Skin of body (tissue), 2 donors: ENCODE results near the gene MS4A4A. TPM values are rescaled to one million over a fixed set of nuclear protein-coding genes. Genes with fewer than 3 reads are reported as not detected.
"Not testable (repeated sequence)": the region's sequence is repeated elsewhere in the genome, so short reads cannot be mapped to it uniquely, and the experiment has no call there.

Source experiments
- DNase-seq: peaks from one replicate; lab custom pipeline; 2025; lab: John Stamatoyannopoulos, UW
- total RNA-seq: library from RNA; depleted of rRNA; stranded (reverse); fragments of >200 nt; gene quantifications from one replicate; pipeline ENCODE4 v1.2.3, GENCODE V29; 2014

Gene MS4A4A
- total RNA-seq, 1 donor from 2014 or later: 13.8 TPM

- not testable (repeated sequence) for DNase-seq
Measured at GRCh38 chr11:60301884-60302283, 21.4 kb downstream of the MS4A4A start.

DNA sequence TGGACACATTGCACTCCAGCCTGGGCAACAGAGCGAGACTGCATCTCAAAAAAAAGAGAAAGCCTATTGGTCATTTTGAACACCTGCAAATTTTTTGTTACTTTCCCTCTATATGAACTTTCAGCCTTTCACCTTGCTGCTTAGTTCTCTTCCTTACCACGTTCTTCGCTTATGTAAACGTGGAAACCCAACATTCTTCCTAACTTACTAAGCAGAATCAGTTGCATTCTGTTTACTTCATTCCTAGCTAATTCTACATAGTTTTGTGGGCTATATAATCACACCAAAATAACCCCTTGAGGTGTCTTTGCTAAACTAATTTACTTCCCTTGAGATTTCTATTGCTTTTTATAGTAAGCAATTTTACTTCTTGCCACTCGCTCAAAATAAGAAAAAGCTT is 23.2 kb downstream of the MS4A4A start:
- DNase-seq: no peak

DNA sequence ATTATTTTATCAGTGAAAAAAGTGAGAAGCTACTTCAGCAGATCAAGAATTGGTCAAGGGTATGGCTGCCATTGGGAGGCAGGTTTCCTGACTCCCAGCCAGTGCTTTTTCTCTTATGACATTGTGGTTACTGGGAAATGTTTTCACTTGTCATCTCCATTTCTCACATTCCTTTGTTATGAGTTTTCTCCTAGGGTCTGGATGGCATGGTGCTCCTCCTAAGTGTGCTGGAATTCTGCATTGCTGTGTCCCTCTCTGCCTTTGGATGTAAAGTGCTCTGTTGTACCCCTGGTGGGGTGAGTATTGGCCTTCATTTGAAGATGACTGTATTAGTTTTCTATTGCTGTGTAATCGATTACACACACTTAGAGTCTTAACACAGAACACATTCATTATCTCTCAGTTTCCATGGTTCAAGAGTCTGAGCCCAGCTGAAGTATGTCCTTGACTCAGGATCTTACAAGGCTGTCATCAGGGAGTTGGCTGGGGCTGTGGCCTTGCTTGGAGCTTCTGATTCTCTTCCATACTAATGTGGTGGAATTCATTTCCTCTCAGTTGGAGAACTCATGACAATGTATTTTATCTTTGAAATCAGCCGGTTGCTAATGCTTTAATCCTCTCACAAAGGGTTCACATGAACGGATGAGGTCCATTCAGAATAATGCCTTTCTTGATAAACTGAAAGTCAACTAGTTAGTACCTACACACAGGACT is 25.6 kb downstream of the MS4A4A start:
- no peak for DNase-seq

DNA sequence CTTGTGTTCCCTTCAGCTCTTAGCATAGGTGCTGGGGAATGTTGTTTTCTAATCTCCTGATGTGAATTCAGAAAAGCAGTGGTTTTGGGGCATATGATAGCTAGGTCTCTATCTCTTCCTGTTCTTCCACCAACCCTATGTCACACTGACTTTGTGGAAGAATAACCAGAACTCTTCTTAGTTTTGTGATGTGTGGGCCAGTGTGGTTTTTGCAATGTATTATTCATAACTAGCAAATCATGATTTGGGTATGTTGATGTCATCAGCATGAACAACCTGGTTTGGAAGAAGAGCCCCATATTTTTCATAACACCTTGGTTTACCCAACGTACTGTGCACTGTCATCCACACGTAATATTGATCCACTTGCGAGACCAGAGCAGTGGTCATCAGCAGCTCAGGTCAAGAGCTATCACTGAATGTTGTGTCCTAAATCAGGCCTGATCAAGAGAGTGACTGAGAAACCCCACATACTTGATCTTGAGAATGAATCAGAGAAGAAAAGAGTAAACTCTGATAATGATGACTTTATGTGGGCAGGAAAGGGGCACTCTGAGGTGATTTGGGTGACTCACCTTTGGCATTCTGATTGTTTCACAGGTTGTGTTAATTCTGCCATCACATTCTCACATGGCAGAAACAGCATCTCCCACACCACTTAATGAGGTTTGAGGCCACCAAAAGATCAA is 27.2 kb downstream of the MS4A4A start:
- no peak for DNase-seq

GRCh38 chr11:60310407-60310998 is 30.0 kb downstream of the MS4A4A start:
- DNase-seq: no peak

DNA sequence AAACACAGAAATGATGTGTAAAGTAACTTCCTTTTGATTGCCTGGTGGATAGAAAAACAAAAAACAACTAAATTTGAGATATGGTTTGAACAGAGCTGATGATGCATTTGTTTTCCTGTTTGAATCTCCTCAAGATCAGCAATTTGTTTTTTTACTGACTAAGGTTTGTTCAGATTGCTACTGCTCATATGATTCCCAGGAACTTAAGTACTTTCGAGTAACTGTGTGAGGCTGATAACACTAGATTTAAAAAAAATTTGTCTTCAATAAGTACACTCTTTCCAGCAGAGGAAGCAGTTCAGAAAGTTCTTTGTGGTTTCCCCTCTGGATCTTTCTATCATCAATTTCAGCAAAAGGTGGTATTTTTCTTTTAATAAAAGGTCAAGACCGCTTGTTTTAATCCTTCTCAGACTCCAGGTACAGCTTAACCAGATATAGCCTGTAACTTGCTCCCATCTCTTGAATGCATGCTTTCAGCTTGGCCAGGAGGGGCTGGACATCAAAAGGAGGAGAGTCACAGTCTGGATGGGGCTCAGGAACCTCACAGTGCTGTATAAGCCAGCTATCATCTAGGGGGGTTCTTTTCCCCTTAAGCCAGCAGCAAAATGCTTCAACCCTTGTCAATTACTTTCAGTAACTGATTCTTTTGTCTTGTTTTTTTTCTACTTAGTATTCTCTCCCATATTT is 34.3 kb downstream of the MS4A4A start:
- DNase-seq: no peak

DNA sequence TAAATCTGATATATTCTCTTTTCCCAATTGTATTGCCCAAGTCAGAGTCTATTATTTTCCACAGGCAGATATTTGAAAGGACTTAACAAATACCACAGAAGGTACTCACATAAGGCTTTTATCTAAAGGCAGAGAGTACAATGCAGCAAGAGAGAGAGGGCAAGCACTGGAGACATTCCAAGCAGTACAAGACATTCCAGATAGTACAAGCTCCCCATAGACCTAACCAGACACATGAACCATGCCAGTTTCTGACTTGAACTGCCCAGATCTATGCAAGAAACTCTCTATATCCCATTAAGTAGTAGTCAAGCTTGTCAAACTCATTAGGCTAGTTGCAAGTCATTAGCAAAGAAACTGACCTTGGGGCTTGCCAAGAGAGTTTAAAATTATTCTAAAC is 35.4 kb downstream of the MS4A4A start:
- DNase-seq: no peak

GRCh38 chr11:60316317-60316716 is 35.9 kb downstream of the MS4A4A start:
- no peak for DNase-seq

DNA sequence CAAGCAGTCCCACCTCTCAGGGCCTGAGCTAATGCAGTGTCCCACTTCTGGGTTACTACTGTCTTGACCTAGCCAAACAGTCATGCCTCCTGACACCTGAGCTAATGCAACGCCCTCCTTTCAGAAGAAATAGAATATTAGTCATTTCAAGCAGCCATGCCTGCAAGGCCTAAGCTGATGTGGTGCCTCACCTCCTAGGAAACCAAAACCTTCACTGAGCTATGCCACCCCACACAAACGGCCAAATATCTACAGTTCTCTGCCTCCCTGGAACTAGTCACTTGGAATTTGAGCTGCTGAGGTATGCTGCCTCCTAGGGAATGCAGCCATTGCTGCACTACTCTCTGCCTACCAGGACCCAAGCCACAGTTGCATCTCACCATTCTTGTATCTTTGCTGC is 38.3 kb downstream of the MS4A4A start:
- no peak for DNase-seq

- no peak for DNase-seq
Measured at GRCh38 chr11:60321051-60321450, 40.6 kb downstream of the MS4A4A start.

- no peak for DNase-seq
Measured at GRCh38 chr11:60326955-60327354, 46.5 kb downstream of the MS4A4A start, which contains the start of gene MS4A6E. TSS of gene MS4A6E (plus strand) at chr11:60327255. CDS start at chr11:60334896, 7,641 bp downstream.

DNA sequence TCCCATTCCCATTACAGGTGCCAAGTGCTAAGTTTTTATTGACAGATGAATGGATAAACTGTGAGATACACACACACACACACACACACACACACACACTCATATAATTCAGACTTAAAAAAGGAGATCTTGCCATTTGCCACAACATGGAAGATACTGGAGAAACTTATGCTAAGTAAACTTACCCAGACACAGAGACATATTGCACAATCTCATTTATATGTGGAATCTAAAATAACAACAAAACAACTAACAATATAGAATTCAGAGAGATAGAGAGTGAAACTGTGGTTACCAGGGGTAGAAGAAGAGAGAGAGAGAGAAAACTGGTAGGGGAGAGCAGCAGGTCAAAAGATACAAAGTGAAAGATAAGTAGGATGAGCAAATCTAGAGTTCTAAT is 48.0 kb downstream of the MS4A4A start:
- no peak for DNase-seq

GRCh38 chr11:60332846-60333245 is 52.4 kb downstream of the MS4A4A start:
- no peak for DNase-seq

GRCh38 chr11:60334005-60334620 is 53.6 kb downstream of the MS4A4A start:
- DNase-seq: no peak

DNA sequence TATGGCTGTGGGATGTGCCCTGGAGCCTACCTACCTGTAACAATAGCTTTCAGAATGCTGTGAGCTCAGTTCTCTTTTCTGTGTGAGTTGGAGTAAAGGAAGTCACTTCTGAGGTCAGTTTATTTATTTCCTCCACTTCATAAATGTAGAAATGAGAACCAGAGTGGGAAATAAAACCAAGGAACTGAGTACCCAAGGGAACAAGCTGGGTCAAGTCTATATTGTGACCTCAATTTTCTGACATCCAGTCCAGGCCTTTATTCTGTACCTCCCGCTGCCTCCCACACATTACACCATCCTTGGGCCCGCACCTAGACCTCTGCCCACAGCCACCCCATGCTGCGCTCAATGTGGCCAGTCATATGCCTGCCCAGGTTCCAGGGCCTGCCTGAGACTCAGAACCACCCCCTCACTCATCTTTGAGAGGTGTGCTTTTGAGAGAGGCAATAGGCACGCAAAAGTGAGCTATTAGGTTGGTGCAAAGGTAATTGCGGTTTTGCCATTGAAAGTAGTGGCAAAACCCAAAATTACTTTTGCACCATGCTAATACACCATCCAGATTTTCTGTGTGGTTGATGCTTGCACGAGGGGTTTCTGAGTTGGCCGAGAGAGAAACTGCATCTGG is 56.4 kb downstream of the MS4A4A start:
- DNase-seq: no peak

- DNase-seq: no peak
Measured at GRCh38 chr11:60338053-60338452, 57.6 kb downstream of the MS4A4A start.

GRCh38 chr11:60339356-60339755 is 58.9 kb downstream of the MS4A4A start:
- DNase-seq: no peak

DNA sequence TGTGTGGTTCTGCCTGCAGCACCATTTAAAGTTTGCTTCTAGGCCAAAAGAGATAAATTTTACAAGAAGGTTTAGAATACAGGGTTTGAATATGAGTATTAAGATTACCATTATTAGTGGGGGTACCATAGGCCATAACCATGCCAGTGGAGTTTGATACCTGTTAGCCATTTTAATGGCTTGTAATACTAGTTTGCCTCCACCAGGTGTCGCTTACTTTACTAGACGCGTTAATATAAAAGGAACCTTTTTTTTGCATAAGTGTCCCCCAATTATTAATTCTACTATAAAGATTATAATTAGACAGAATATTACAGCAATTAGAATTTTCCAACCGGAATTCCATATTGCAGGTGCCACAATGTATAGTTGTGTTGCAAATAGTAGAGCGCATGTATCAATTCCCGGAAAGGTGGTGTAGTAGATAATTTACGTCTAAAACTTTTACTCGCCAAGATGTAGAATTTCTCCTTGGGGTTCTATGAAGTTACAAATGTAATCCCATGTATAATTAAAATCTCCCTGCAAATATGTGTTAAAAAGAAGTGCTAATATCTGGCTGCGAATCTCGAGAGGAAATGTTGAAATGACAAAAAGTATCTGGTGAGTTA is 62.7 kb downstream of the MS4A4A start:
- no peak for DNase-seq

- no peak for DNase-seq
Measured at GRCh38 chr11:60344146-60344545, 63.7 kb downstream of the MS4A4A start.

DNA sequence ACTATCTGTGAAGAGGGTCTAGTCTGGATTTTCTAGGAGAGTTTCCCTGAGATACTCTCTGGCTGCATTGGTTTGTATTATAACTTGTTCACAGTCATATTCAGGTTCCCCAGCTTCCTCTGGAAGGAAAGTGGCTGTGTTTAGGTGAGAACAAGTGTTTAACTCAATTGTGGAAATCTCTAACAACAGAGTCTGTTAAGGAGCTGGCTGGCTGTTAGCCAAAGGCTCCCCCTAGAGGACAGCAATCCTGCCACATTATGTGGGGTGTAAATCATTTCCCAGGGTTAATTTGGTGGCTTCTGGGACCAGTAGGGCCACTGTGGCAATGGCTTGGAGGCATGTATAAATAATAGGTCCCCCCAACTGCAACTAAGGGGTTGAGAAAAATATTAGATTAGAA is 65.0 kb downstream of the MS4A4A start:
- DNase-seq: no peak
